22Rv1 (cell line): ENCODE results near the gene OR2V1.

Source experiments
- H3K27ac ChIP-seq: fragments of 450-650 bp; 2 replicates; pipeline ENCODE4 v1.5.1; 2017
- CTCF ChIP-seq: fragments of 450-650 bp; IDR thresholded peaks from 2 replicates; pipeline ENCODE4 v1.5.1; 2017; ENCODE audit warnings: mild to moderate bottlenecking
- ZFX ChIP-seq: fragments of 450-650 bp; IDR thresholded peaks from 2 replicates; pipeline ENCODE4 v1.6.1; 2017; ENCODE audit warnings: antibody characterized with exemption, borderline replicate concordance

OR2V1 gene

GRCh38 chr5:181142054-181142453 is 11.1 kb upstream of the OR2V1 start:
- H3K27ac ChIP-seq = no peak overlapping the region
- TF ChIP-seq CTCF = no peak
- no peak for TF ChIP-seq ZFX

GRCh38 chr5:181140766-181141165 is 9.8 kb upstream of the OR2V1 start:
- TF ChIP-seq ZFX (no peak), CTCF (no peak)

GRCh38 chr5:181138258-181138657 is 7.3 kb upstream of the OR2V1 start:
- H3K27ac ChIP-seq = no peak overlapping the region
- TF ChIP-seq ZFX (no peak), CTCF (0 out of 2 replicates have a peak, but pooled peaks have one; percentile 8)

More at GRCh38 chr5:181140766-181141165, 9.8 kb upstream of the OR2V1 start:
- H3K27ac ChIP-seq = no peak overlapping the region

- TF ChIP-seq CTCF (no peak), ZFX (no peak)
- H3K27ac ChIP-seq = no peak overlapping the region
Measured at GRCh38 chr5:181136361-181136955, 5.5 kb upstream of the OR2V1 start.

GRCh38 chr5:181134259-181134658 is 3.3 kb upstream of the OR2V1 start:
- no peak for TF ChIP-seq CTCF
- TF ChIP-seq ZFX = no peak

GRCh38 chr5:181133610-181134231 is 2.8 kb upstream of the OR2V1 start:
- no peak for TF ChIP-seq CTCF
- no peak for TF ChIP-seq ZFX
- H3K27ac ChIP-seq = no peak overlapping the region

More at GRCh38 chr5:181134259-181134658, 3.3 kb upstream of the OR2V1 start:
- H3K27ac ChIP-seq = no peak overlapping the region

- H3K27ac ChIP-seq = no peak overlapping the region
- no peak for TF ChIP-seq ZFX
- no peak for TF ChIP-seq CTCF
Measured at GRCh38 chr5:181133083-181133482, 2.1 kb upstream of the OR2V1 start.
